Ishikawa (cell line): ENCODE measurements around the gene CALD1.

Source experiments
- CREB1 ChIP-seq: IDR thresholded peaks from 2 replicates; pipeline ENCODE4 v1.6.1; 2012; ENCODE audit warnings: low read depth
- EGR1 ChIP-seq: IDR thresholded peaks from 2 replicates; pipeline ENCODE4 v1.6.1; 2012
- EP300 ChIP-seq: IDR thresholded peaks from 2 replicates; pipeline ENCODE4 v1.6.1; 2012; ENCODE audit warnings: borderline replicate concordance
- NFIC ChIP-seq: IDR thresholded peaks from 2 replicates; pipeline ENCODE4 v1.6.1; 2012
- RAD21 ChIP-seq: IDR thresholded peaks from 2 replicates; pipeline ENCODE4 v1.6.1; 2012; ENCODE audit warnings: low read depth
- REST ChIP-seq: IDR thresholded peaks from 2 replicates; pipeline ENCODE4 v1.6.1; 2012; ENCODE audit warnings: low read depth, mild to moderate bottlenecking
- TAF1 ChIP-seq: IDR thresholded peaks from 2 replicates; pipeline ENCODE4 v1.6.1; 2012; ENCODE audit warnings: low read depth, mild to moderate bottlenecking
- TEAD4 ChIP-seq: IDR thresholded peaks from 2 replicates; pipeline ENCODE4 v1.6.1; 2012
- USF1 ChIP-seq: IDR thresholded peaks from 2 replicates; pipeline ENCODE4 v1.6.1; 2012
- TF ChIP-seq, protein P1 (sequence below): IDR thresholded peaks from 2 replicates; pipeline ENCODE4 v1.6.1; 2012

DNA sequence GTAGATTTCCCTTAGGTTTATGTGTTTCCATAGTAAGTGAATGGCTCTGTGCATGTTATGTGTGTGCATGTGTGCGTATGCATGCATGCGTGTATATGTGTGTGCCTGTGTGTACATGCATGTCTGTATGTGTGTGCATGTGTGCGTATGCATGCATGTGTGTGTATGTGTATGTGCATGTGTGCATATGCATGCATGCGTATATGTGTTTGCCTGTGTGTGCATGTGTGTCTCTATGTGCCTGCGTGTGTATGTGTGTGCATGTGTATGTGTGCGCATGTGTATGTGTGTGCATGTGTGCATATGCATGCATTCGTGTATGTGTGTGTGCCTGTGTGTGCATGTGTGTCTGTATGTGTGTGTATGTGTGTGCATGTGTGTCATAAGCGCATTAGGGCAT is 108.1 kb downstream of the CALD1 start:
- no peak for TF ChIP-seq EGR1
- TF ChIP-seq NFIC, result no peak
- TF ChIP-seq, protein P1, sequence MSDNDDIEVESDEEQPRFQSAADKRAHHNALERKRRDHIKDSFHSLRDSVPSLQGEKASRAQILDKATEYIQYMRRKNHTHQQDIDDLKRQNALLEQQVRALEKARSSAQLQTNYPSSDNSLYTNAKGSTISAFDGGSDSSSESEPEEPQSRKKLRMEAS, result no peak
- no peak for TF ChIP-seq TEAD4
- TF ChIP-seq REST, result no peak
- no peak for TF ChIP-seq USF1
- no peak for TF ChIP-seq RAD21
- no peak for TF ChIP-seq TAF1
- no peak for TF ChIP-seq EP300
- TF ChIP-seq CREB1, result no peak
